H1 (cell line): ENCODE measurements around the gene ABCC10. TPM values are rescaled to one million over a fixed set of nuclear protein-coding genes. Genes with fewer than 3 reads are reported as not detected.

Source experiments
- CTCF ChIA-PET: fragments of 300-600 bp; sonication (Branson Sonifier 250); formaldehyde crosslinking; loops from one replicate; lab custom pipeline; 2021; ENCODE audit not compliant: partially characterized antibody; lab: Charles Lee
- POLR2A ChIA-PET: fragments of 300-600 bp; sonication (Branson Sonifier 250); formaldehyde crosslinking; loops from one replicate; lab custom pipeline; 2021; ENCODE audit warnings: inconsistent platforms; ENCODE audit not compliant: partially characterized antibody; lab: Charles Lee
- DNase-seq, 2 experiments: peaks; one replicate each; pipeline versions ENCODE4 v3.0.0 to v3.0.0-alpha.2; 2010 to 2022; ENCODE audit warnings: low spot score in 2 of 2, low read depth in 1 of 2, mixed read lengths in 1 of 2
- FAIRE-seq: peaks from 2 replicates; lab custom pipeline; 2011; peaks lifted over from hg19 to GRCh38; lab: Jason Lieb, UNC
- H2AFZ ChIP-seq: 2 replicates; pipeline ENCODE4 v1.8.1; 2012; ENCODE audit warnings: low read length, inconsistent platforms
- H2AK5ac ChIP-seq: 2 replicates; pipeline ENCODE4 v1.6.1; 2013; ENCODE audit warnings: low read depth, low read length
- H2BK120ac ChIP-seq: replicated peaks from 2 replicates; pipeline ENCODE3; 2013; ENCODE audit warnings: low read depth, low read length, inconsistent platforms
- H2BK12ac ChIP-seq: 2 replicates; pipeline ENCODE4 v1.6.1; 2013; ENCODE audit warnings: low read depth, low read length
- H2BK15ac ChIP-seq: 2 replicates; pipeline ENCODE4 v1.6.1; 2013; ENCODE audit warnings: low read length
- H2BK20ac ChIP-seq: 2 replicates; pipeline ENCODE4 v1.6.1; 2013; ENCODE audit warnings: low read length
- H2BK5ac ChIP-seq: 2 replicates; pipeline ENCODE4 v1.6.1; 2013; ENCODE audit warnings: low read depth, low read length
- H3K14ac ChIP-seq: 2 replicates; pipeline ENCODE4 v1.6.1; 2013; ENCODE audit warnings: inconsistent platforms; ENCODE audit not compliant: insufficient read length
- H3K18ac ChIP-seq: 2 replicates; pipeline ENCODE4 v1.6.1; 2013; ENCODE audit warnings: low read length; ENCODE audit errors: extremely low read depth
- H3K23ac ChIP-seq: 2 replicates; pipeline ENCODE4 v1.6.1; 2013; ENCODE audit warnings: inconsistent platforms; ENCODE audit not compliant: insufficient read length
- H3K23me2 ChIP-seq: 2 replicates; pipeline ENCODE4 v1.6.1; 2013; ENCODE audit warnings: low read depth, low read length
- H3K27ac ChIP-seq: 2 replicates; pipeline ENCODE4 v1.6.1; 2011; ENCODE audit warnings: low read depth, low read length, inconsistent platforms
- H3K27me3 ChIP-seq, 4 experiments: replicated peaks in 1 of 4; 1 replicate in 1 of 4; 2 replicates in 3 of 4; pipeline versions ENCODE4 v1.6.1 to v1.8.1; 2011 to 2013; ENCODE audit warnings: low read length in 3 of 4, mild to moderate bottlenecking in 3 of 4, inconsistent platforms in 2 of 4, mixed read lengths in 2 of 4, moderate library complexity in 1 of 4; ENCODE audit not compliant: control insufficient read depth in 3 of 4, insufficient read depth in 3 of 4; ENCODE audit errors: extremely low read depth in 1 of 4
- H3K36me3 ChIP-seq, 4 experiments: 2 replicates each; pipeline versions ENCODE4 v1.6.1 to v1.8.1; 2011 to 2013; ENCODE audit warnings: mild to moderate bottlenecking in 4 of 4, low read length in 3 of 4, moderate library complexity in 2 of 4, control low read depth in 1 of 4, inconsistent platforms in 1 of 4; ENCODE audit not compliant: insufficient read depth in 4 of 4, control insufficient read depth in 2 of 4
- H3K4ac ChIP-seq: replicated peaks from 2 replicates; pipeline ENCODE3; 2013; ENCODE audit warnings: low read length, low read depth, mixed read lengths, inconsistent platforms; ENCODE audit not compliant: insufficient read length
- H3K4me1 ChIP-seq, 4 experiments: replicated peaks in 1 of 4; 1 replicate in 1 of 4; 2 replicates in 3 of 4; pipeline versions ENCODE4 v1.6.1 to v1.8.1; 2011 to 2013; ENCODE audit warnings: low read length in 3 of 4, inconsistent platforms in 2 of 4, mixed read lengths in 1 of 4; ENCODE audit not compliant: insufficient read depth in 4 of 4, control insufficient read depth in 3 of 4
- H3K4me2 ChIP-seq, 2 experiments: 2 replicates each; pipeline versions ENCODE4 v1.6.1 to v1.8.1; 2011 to 2013; ENCODE audit warnings: low read depth in 2 of 2, low read length in 2 of 2, control low read depth in 1 of 2, inconsistent platforms in 1 of 2, mild to moderate bottlenecking in 1 of 2; ENCODE audit not compliant: insufficient read depth in 1 of 2
- H3K4me3 ChIP-seq, 4 experiments: fragments of 200-600, 300-600 bp in 1 of 4; sonication (generic), shearing (Covaris generic), sonication (Bioruptor Twin) in 1 of 4; 2 replicates each; pipeline versions ENCODE4 v1.5.1 to v1.8.1; 2011 to 2016; ENCODE audit warnings: low read length in 4 of 4, low read depth in 3 of 4, control low read depth in 2 of 4, inconsistent platforms in 2 of 4, mild to moderate bottlenecking in 2 of 4, mixed read lengths in 1 of 4, moderate library complexity in 1 of 4; ENCODE audit not compliant: insufficient read depth in 2 of 4; ENCODE audit errors: extremely low read depth in 1 of 4
- H3K56ac ChIP-seq: replicated peaks from 2 replicates; pipeline ENCODE3; 2013; ENCODE audit warnings: low read depth, mild to moderate bottlenecking, mixed read lengths, low read length, inconsistent platforms; ENCODE audit not compliant: insufficient read length
- H3K79me1 ChIP-seq: 2 replicates; pipeline ENCODE4 v1.6.1; 2013; ENCODE audit warnings: low read depth, low read length, control low read depth
- H3K79me2 ChIP-seq, 2 experiments: 2 replicates each; pipeline versions ENCODE4 v1.6.1 to v1.8.1; 2012 to 2013; ENCODE audit warnings: low read length in 2 of 2, mild to moderate bottlenecking in 2 of 2, inconsistent platforms in 1 of 2; ENCODE audit not compliant: insufficient read depth in 2 of 2, control insufficient read depth in 1 of 2
- H3K9ac ChIP-seq, 4 experiments: replicated peaks in 1 of 4; 1 replicate in 1 of 4; 2 replicates in 3 of 4; pipeline versions ENCODE4 v1.6.1 to v1.8.1; 2011 to 2013; ENCODE audit warnings: low read depth in 3 of 4, low read length in 3 of 4, control low read depth in 2 of 4, mild to moderate bottlenecking in 2 of 4, moderate library complexity in 2 of 4, inconsistent platforms in 1 of 4; ENCODE audit errors: extremely low read depth in 1 of 4
- H3K9me3 ChIP-seq, 2 experiments: 2 replicates each; pipeline versions ENCODE4 v1.6.1 to v1.8.1; 2012 to 2013; ENCODE audit warnings: mild to moderate bottlenecking in 2 of 2, moderate library complexity in 2 of 2, control low read depth in 1 of 2, inconsistent platforms in 1 of 2, low read depth in 1 of 2, low read length in 1 of 2, mixed read lengths in 1 of 2; ENCODE audit not compliant: insufficient read depth in 2 of 2
- H4K20me1 ChIP-seq, 2 experiments: replicated peaks in 1 of 2; 2 replicates each; pipeline versions ENCODE3 to v1.8.1; 2011 to 2013; ENCODE audit warnings: inconsistent platforms in 2 of 2, low read length in 2 of 2, mild to moderate bottlenecking in 1 of 2; ENCODE audit not compliant: insufficient read depth in 2 of 2, control insufficient read depth in 1 of 2
- H4K5ac ChIP-seq: 2 replicates; pipeline ENCODE4 v1.6.1; 2013; ENCODE audit warnings: low read length, low read depth, mixed read lengths, inconsistent platforms; ENCODE audit not compliant: insufficient read length
- H4K8ac ChIP-seq: 2 replicates; pipeline ENCODE4 v1.8.0; 2013; ENCODE audit warnings: mild to moderate bottlenecking, moderate library complexity, low read length, inconsistent platforms; ENCODE audit not compliant: insufficient read depth; ENCODE audit errors: extremely low read depth
- H4K91ac ChIP-seq: replicated peaks from 2 replicates; pipeline ENCODE3; 2013; ENCODE audit warnings: low read length, mixed read lengths, inconsistent platforms; ENCODE audit not compliant: insufficient read length
- CHD1 ChIP-seq: IDR thresholded peaks from 2 replicates; pipeline ENCODE4 v1.6.1; 2012; ENCODE audit warnings: low read depth, low read length, improper control_type of control experiment
- FOSL1 ChIP-seq: IDR thresholded peaks from 2 replicates; pipeline ENCODE4 v1.6.1; 2011; ENCODE audit warnings: mild to moderate bottlenecking, low read depth, low read length, moderate library complexity; ENCODE audit not compliant: insufficient read depth
- JUND ChIP-seq: IDR thresholded peaks from 2 replicates; pipeline ENCODE4 v1.6.1; 2011; ENCODE audit warnings: mild to moderate bottlenecking, improper control_type of control experiment, low read length
- NANOG ChIP-seq: IDR thresholded peaks from 2 replicates; pipeline ENCODE4 v1.6.1; 2011; ENCODE audit warnings: low read length, low read depth, mild to moderate bottlenecking, inconsistent platforms; ENCODE audit not compliant: insufficient read depth, poor library complexity, severe bottlenecking
- RAD21 ChIP-seq, 2 experiments: IDR thresholded peaks in 1 of 2; conservative IDR thresholded peaks in 1 of 2; 2 replicates each; pipeline ENCODE4 v1.6.1; 2011; ENCODE audit warnings: low read depth in 2 of 2, low read length in 2 of 2, improper control_type of control experiment in 1 of 2, inconsistent platforms in 1 of 2, mild to moderate bottlenecking in 1 of 2, moderate library complexity in 1 of 2
- RBBP5 ChIP-seq: IDR thresholded peaks from 2 replicates; pipeline ENCODE4 v1.7.1; 2012; ENCODE audit warnings: low read depth, mild to moderate bottlenecking, inconsistent platforms, low read length, moderate library complexity, borderline replicate concordance
- TAF7 ChIP-seq: optimal IDR thresholded peaks from 2 replicates; pipeline ENCODE3; 2011; ENCODE audit warnings: low read depth, mild to moderate bottlenecking, inconsistent platforms, low read length, moderate library complexity, borderline replicate concordance
- TEAD4 ChIP-seq: IDR thresholded peaks from 2 replicates; pipeline ENCODE4 v1.6.1; 2012; ENCODE audit warnings: low read depth, low read length, inconsistent platforms, mixed read lengths
- WGBS, 2 experiments: shearing (Covaris generic) in 1 of 2; methylation state at CpG; one replicate each; pipeline versions ENCODE4 v1.1.6 to v1.1.7; 2013 to 2015; ENCODE audit warnings: low lambda C conversion rate in 2 of 2, mixed read lengths in 2 of 2, inconsistent platforms in 1 of 2, low coverage in 1 of 2, missing lambda C conversion rate in 1 of 2; ENCODE audit not compliant: insufficient replicate concordance in 2 of 2, insufficient coverage in 1 of 2, insufficient read length in 1 of 2; ENCODE audit errors: extremely low coverage in 1 of 2, missing lambda C conversion rate in 1 of 2; 5-methylcytosine and 5-hydroxymethylcytosine counted together
- polyA plus RNA-seq, 7 experiments: library from polyadenylated mRNA; depleted of rRNA in 3 of 7; stranded (reverse) in 5 of 7; unstranded in 2 of 7; fragments of >200 nt in 5 of 7; fragments of 200-250 nt in 2 of 7; gene quantifications; 1 replicate in 5 of 7; 2 replicates in 1 of 7; 4 replicates in 1 of 7; pipeline versions ENCODE4 v1.2.1 to v1.2.3, GENCODE V29; 2011 to 2013; ENCODE audit warnings: missing spikeins in 2 of 7, mixed read lengths in 2 of 7
- total RNA-seq: library from RNA; stranded (reverse); fragmentation: NEBNext Ultra II Directional; extraction: Animal tissue kit (Norgen Biotek cat#: 25700); gene quantifications from 2 replicates; pipeline ENCODE4 v1.2.1, GENCODE V29; 2021

The ABCC10 gene
- total and polyA plus RNA-seq, 2 of the 8 experiments (the other 6 are each of a cell fraction or from before 2014, with no cell fraction given) = 15.5 to 24.6 TPM

GRCh38 chr6:43416935-43417334 lies 10.4 kb upstream of the ABCC10 start:
- CTCF ChIA-PET = no interaction called here
- POLR2A ChIA-PET = interaction anchor here (0.6 to 0.7 kb wide), 2 partner anchors 27 to 35 kb away, joined by 3 to 4 read pairs; no protein-coding TSS in a partner anchor

More at GRCh38 chr6:43416935-43417334, 10.4 kb upstream of the ABCC10 start:
- Histone ChIP-seq H4K5ac (no peak overlapping the region), H3K27me3 (no peaks in the 10 kb centered on the region; a peak in 1 of 7 replicates), H2AFZ (no peak overlapping the region), H3K4ac (no peak overlapping the region), H2BK120ac (no peak overlapping the region), H4K20me1 (no peaks in the 10 kb centered on the region), H2BK5ac (no peak overlapping the region), H2AK5ac (no peak overlapping the region), H3K9ac (no peak overlapping the region), H3K4me3 (no peak overlapping the region), H3K4me2 (no peak overlapping the region), H3K14ac (no peak overlapping the region), H3K9me3 (no peaks in the 10 kb centered on the region), H3K23ac (no peak overlapping the region), H3K23me2 (no peaks in the 10 kb centered on the region), H3K27ac (no peak overlapping the region), H3K36me3 (no peaks in the 10 kb centered on the region), H3K56ac (no peak overlapping the region), H3K4me1 (no peaks in the 10 kb centered on the region), H3K18ac (no peak overlapping the region), H4K8ac (no peak overlapping the region), H2BK12ac (no peak overlapping the region), H3K79me2 (no peaks in the 10 kb centered on the region), H4K91ac (no peak overlapping the region), H3K79me1 (no peaks in the 10 kb centered on the region), H2BK15ac (no peak overlapping the region), H2BK20ac (no peak overlapping the region)
- TF ChIP-seq FOSL1 (no peak), TAF7 (no peak), JUND (no peak), NANOG (no peak), TEAD4 (no peak), RBBP5 (no peak), RAD21 (IDR thresholded peaks at IDR 0.05 in 1 of 2, conservative IDR thresholded peaks at IDR 0.05 in 1 of 2; ENCODE audit: low read depth in 2 of 2, low read length in 2 of 2) (no peak), CHD1 (no peak)
- DNase-seq = no peak
- 75% methylated on average over 3 of the region's 4 CpGs; no CpG with 5 or more reads in 1 of the 2 experiments for WGBS, 2 experiments
- FAIRE-seq = no peak
